GM13976 (cell line): Measurements from ENCODE around the gene SMYD3.
A peak's percentile ranks its signal among the peaks of the same experiment; 100 is the strongest.

ENCODE experiments used
- DNase-seq: peaks from one replicate; pipeline ENCODE4 v3.0.0; 2012; ENCODE audit warnings: low spot score
- CTCF ChIP-seq: IDR thresholded peaks from 2 replicates; pipeline ENCODE4 v1.5.1; 2012; ENCODE audit warnings: borderline replicate concordance, mild to moderate bottlenecking; ENCODE audit not compliant: insufficient read depth; ENCODE audit errors: extremely low read depth, missing control alignments, control extremely low read depth
- in situ Hi-C: fragments of 300-500 bp; cut with MboI; formaldehyde crosslinking; loops from one replicate; pipeline ENCODE4 v1.12.0; 2022; ENCODE audit warnings: low sequenced_read_pairs, mixed read lengths, inconsistent platforms; ENCODE audit not compliant: unreplicated experiment

The SMYD3 gene

DNA sequence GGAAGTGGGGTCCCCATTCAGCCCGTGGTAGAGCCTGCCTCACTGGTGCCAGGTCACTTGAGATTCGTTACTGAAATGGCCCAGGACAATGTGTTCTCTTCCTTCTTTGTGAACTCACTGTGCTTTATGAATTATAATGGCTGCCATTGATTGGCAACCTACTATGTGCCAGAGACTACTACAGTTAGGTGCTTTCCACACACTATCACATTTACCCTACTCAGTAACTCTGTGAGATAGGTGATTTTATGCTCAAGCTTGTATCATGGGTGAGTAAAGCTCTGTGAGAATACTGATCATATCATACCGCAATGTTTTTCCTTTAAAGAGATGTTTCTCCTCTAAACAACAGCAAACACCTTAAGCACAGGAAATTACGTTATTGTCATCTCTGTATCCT is 225.9 kb downstream of the SMYD3 start:
- in situ Hi-C loops = loop anchor here (25.0 kb wide), 1 partner anchor 269 kb away; no protein-coding TSS in a partner anchor

GRCh38 chr1:246280551-246280950 is 226.5 kb downstream of the SMYD3 start:
- peak; percentile 16 for DNase-seq
- TF ChIP-seq CTCF = peak; percentile 17
- in situ Hi-C loops = loop anchor here (25.0 kb wide), 1 partner anchor 268 kb away; no protein-coding TSS in a partner anchor

More for the DNA sequence above, 225.9 kb downstream of the SMYD3 start:
- no peak for DNase-seq
- TF ChIP-seq CTCF = no peak

DNA sequence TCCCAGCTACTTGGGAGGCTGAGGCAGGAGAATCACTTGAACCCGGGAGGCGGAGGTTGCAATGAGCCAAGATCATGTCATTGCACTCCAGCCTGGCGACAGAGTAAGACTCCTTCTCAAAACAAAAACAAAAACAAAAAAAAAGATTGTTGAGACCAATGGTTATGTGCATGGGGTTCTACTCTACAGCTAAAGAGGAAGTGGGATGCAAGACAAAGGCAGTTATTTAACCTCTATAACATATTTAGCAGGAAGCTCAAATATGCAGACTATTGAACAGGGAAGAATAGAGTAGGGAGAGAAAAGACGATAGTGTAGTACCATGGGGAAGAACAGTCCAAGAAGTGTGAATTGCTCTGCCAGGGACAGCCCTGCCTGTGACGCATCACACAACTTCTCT is 227.7 kb downstream of the SMYD3 start:
- in situ Hi-C loops = loop anchor here (25.0 kb wide), 1 partner anchor 267 kb away; no protein-coding TSS in a partner anchor
- no peak for DNase-seq
- no peak for TF ChIP-seq CTCF

DNA sequence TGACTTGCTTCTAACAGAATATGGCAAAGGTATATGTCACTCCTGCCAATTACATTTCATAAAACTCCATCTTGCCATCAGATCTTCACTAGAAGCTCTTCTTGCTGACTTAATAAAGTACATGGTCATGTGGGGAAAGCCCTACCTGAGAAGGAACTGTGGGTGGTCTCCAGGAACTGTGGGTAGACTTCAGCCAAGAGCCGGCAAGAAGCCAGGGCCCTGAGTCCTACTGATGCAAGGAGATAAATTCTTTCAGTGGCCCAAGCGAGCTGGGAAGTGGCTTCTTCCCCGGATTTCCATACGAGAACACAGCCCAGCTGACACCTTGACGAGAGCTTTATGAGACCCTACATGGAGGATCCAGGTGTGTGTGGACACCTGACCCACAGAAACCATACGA is 228.7 kb downstream of the SMYD3 start:
- TF ChIP-seq CTCF = no peak
- in situ Hi-C loops = loop anchor here (25.0 kb wide), 1 partner anchor 266 kb away; no protein-coding TSS in a partner anchor
- no peak for DNase-seq

GRCh38 chr1:246275036-246275435 is 232.0 kb downstream of the SMYD3 start:
- TF ChIP-seq CTCF = no peak
- DNase-seq = no peak
- in situ Hi-C loops = loop anchor here (25.0 kb wide), 1 partner anchor 263 kb away; no protein-coding TSS in a partner anchor

DNA sequence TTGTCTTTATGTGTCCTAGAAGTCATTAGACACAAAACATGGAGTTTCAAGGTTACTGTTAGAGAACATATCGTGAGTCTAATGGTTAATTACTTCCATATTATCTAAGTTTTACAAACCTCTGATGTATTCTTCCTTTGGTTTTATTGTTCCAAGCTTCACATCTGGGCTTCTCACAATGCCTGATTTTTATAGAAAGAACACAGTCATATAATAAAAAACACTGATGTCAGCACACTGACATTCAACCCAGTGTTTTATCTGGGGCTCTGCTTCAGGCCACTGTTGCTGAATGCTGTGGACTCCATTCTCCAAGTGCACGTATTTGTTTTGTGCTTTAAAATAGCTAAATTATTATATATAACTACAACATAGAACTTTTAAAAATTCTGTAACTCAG is 232.9 kb downstream of the SMYD3 start:
- in situ Hi-C loops = no loop called here
- no peak for DNase-seq
- no peak for TF ChIP-seq CTCF
